Loucy (cell line): ENCODE measurements around the gene TFPI.
A peak's percentile ranks its signal among the peaks of the same experiment; 100 is the strongest.

Experiments
- H2AFZ ChIP-seq: fragments of 200-600 bp; sonication (generic); 2 replicates; pipeline ENCODE4 v1.6.0; 2016; ENCODE audit warnings: antibody characterized with exemption, mild to moderate bottlenecking, low read length, moderate library complexity
- H3F3A ChIP-seq: fragments of 200-600 bp; 2 replicates; pipeline ENCODE4 v1.6.0; 2016; ENCODE audit warnings: antibody characterized with exemption, low read depth, mild to moderate bottlenecking
- H3K27me3 ChIP-seq: fragments of 200-600 bp; sonication (generic); 2 replicates; pipeline ENCODE4 v1.6.1; 2014; ENCODE audit warnings: low read length, mild to moderate bottlenecking; ENCODE audit not compliant: insufficient read depth, poor library complexity, severe bottlenecking
- H3K36me3 ChIP-seq: fragments of 200-600 bp; sonication (generic); 2 replicates; pipeline ENCODE4 v1.6.1; 2016; ENCODE audit warnings: low read length; ENCODE audit not compliant: insufficient read depth
- H3K4me1 ChIP-seq: fragments of 200-600 bp; sonication (generic); 2 replicates; pipeline ENCODE4 v1.5.1; 2014; ENCODE audit warnings: low read length, mild to moderate bottlenecking; ENCODE audit not compliant: insufficient read depth, poor library complexity, severe bottlenecking
- H3K4me2 ChIP-seq: fragments of 200-600 bp; sonication (generic); 2 replicates; pipeline ENCODE4 v1.6.0; 2014; ENCODE audit warnings: antibody characterized with exemption, low read length, low read depth, mild to moderate bottlenecking; ENCODE audit not compliant: poor library complexity, severe bottlenecking
- H3K4me3 ChIP-seq: fragments of 200-600 bp; sonication (generic); 2 replicates; pipeline ENCODE4 v1.5.1; 2014; ENCODE audit warnings: low read length, mild to moderate bottlenecking, mixed read lengths; ENCODE audit not compliant: poor library complexity, severe bottlenecking
- H3K79me2 ChIP-seq: fragments of 200-600 bp; sonication (generic); 2 replicates; pipeline ENCODE4 v1.6.1; 2014; ENCODE audit warnings: low read length; ENCODE audit not compliant: insufficient read depth
- H3K9ac ChIP-seq: fragments of 200-600 bp; sonication (generic); 2 replicates; pipeline ENCODE4 v1.6.0; 2014; ENCODE audit warnings: mild to moderate bottlenecking, low read depth, low read length, moderate library complexity; ENCODE audit not compliant: poor library complexity, severe bottlenecking
- H3K9me2 ChIP-seq: fragments of 200-600 bp; sonication (generic); replicated peaks from 2 replicates; pipeline ENCODE4 v1.6.1; 2016; ENCODE audit warnings: low read depth, low read length, mixed read lengths
- H3K9me3 ChIP-seq: fragments of 200-600 bp; sonication (generic); 2 replicates; pipeline ENCODE4 v1.6.1; 2014; ENCODE audit warnings: mild to moderate bottlenecking, antibody characterized with exemption, low read length, low read depth; ENCODE audit not compliant: insufficient read depth
- H4K20me1 ChIP-seq: fragments of 200-600 bp; sonication (generic); 2 replicates; pipeline ENCODE4 v1.6.0; 2014; ENCODE audit warnings: antibody characterized with exemption, low read length, mild to moderate bottlenecking; ENCODE audit not compliant: insufficient read depth, poor library complexity, severe bottlenecking
- EZH2phosphoT487 ChIP-seq: fragments of 200-600 bp; IDR thresholded peaks from 2 replicates; pipeline ENCODE4 v1.6.1; 2018; ENCODE audit warnings: antibody characterized with exemption, mild to moderate bottlenecking, moderate library complexity, borderline replicate concordance
- TF ChIP-seq, protein P1 (sequence below): fragments of 200-600 bp; sonication (generic); conservative IDR thresholded peaks from 2 replicates; pipeline ENCODE4 v1.5.1; 2014; ENCODE audit warnings: mild to moderate bottlenecking, antibody characterized with exemption, low read length

TFPI gene

GRCh38 chr2:187447336-187447735 lies 106.9 kb downstream of the TFPI start:
- no peaks in the 10 kb centered on the region for H3K9me3 ChIP-seq
- no peaks in the 10 kb centered on the region for H3K9me2 ChIP-seq
- H4K20me1 ChIP-seq: no peaks in the 10 kb centered on the region
- H3K27me3 ChIP-seq: no peaks in the 10 kb centered on the region
- no peak overlapping the region for H3K9ac ChIP-seq
- H3K79me2 ChIP-seq: no peaks in the 10 kb centered on the region
- H3K4me1 ChIP-seq: peaks cover 7% of the 10 kb centered on the region
- no peaks in the 10 kb centered on the region for H3F3A ChIP-seq
- H3K36me3 ChIP-seq: no peaks in the 10 kb centered on the region
- no peak overlapping the region for H3K4me3 ChIP-seq
- no peak for TF ChIP-seq EZH2phosphoT487
- TF ChIP-seq, protein P1, sequence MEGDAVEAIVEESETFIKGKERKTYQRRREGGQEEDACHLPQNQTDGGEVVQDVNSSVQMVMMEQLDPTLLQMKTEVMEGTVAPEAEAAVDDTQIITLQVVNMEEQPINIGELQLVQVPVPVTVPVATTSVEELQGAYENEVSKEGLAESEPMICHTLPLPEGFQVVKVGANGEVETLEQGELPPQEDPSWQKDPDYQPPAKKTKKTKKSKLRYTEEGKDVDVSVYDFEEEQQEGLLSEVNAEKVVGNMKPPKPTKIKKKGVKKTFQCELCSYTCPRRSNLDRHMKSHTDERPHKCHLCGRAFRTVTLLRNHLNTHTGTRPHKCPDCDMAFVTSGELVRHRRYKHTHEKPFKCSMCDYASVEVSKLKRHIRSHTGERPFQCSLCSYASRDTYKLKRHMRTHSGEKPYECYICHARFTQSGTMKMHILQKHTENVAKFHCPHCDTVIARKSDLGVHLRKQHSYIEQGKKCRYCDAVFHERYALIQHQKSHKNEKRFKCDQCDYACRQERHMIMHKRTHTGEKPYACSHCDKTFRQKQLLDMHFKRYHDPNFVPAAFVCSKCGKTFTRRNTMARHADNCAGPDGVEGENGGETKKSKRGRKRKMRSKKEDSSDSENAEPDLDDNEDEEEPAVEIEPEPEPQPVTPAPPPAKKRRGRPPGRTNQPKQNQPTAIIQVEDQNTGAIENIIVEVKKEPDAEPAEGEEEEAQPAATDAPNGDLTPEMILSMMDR: no peak
- peak overlapping the region; percentile 41 for H3K4me2 ChIP-seq
- peak overlapping the region; percentile 40; the same call in 1 of the 2 replicates for H2AFZ ChIP-seq

- H3K9me2 ChIP-seq: no peaks in the 10 kb centered on the region
- H3K4me3 ChIP-seq: no peak overlapping the region
- TF ChIP-seq, protein P1: no peak
- TF ChIP-seq EZH2phosphoT487: no peak
- no peak overlapping the region for H2AFZ ChIP-seq
- no peaks in the 10 kb centered on the region for H3K9me3 ChIP-seq
- H3K36me3 ChIP-seq: no peaks in the 10 kb centered on the region
- H3K4me1 ChIP-seq: peaks cover 7% of the 10 kb centered on the region
- H3F3A ChIP-seq: no peaks in the 10 kb centered on the region
- no peaks in the 10 kb centered on the region for H4K20me1 ChIP-seq
- no peak overlapping the region for H3K4me2 ChIP-seq
- no peak overlapping the region for H3K9ac ChIP-seq
- no peaks in the 10 kb centered on the region for H3K79me2 ChIP-seq
- no peaks in the 10 kb centered on the region for H3K27me3 ChIP-seq
Measured at GRCh38 chr2:187446711-187447110, 107.5 kb downstream of the TFPI start.

DNA sequence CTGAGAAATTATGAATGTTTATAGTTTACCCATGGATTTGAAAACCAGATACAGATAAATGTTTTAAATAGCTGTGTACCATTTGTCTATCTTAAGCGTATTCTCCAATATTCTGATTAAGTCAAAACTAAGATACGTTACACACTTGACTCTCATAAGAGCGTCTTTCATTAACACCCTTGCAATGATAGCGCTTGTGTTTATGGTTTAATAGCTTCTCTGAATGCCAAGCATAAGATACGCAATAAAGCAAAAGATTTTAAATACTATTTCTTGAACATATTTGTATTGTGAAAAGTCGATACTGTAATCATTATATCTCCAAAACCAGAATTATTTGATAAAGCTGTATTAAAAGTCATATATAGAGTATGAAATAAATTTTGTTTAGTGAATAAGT lies 109.2 kb downstream of the TFPI start:
- TF ChIP-seq, protein P1: no peak
- TF ChIP-seq EZH2phosphoT487: no peak
- peaks cover 7% of the 10 kb centered on the region for H3K4me1 ChIP-seq
- no peaks in the 10 kb centered on the region for H4K20me1 ChIP-seq
- H2AFZ ChIP-seq: no peak overlapping the region
- no peaks in the 10 kb centered on the region for H3K36me3 ChIP-seq
- no peaks in the 10 kb centered on the region for H3K27me3 ChIP-seq
- no peak overlapping the region for H3K4me3 ChIP-seq
- H3K4me2 ChIP-seq: no peak overlapping the region
- H3K9me2 ChIP-seq: no peaks in the 10 kb centered on the region
- H3K79me2 ChIP-seq: no peaks in the 10 kb centered on the region
- no peak overlapping the region for H3K9ac ChIP-seq
- no peaks in the 10 kb centered on the region for H3F3A ChIP-seq
- no peaks in the 10 kb centered on the region for H3K9me3 ChIP-seq
